GM23338 (cell line): ENCODE data around the gene RRM1. TPM values are rescaled to one million over a fixed set of nuclear protein-coding genes. Genes with fewer than 3 reads are reported as not detected.

Experiments used
- ATAC-seq: fragments of 200-7000 bp; cut with Tn5 transposase; 3 replicates; pipeline ENCODE4 v1.9.1; 2020
- DNase-seq: peaks from one replicate; pipeline ENCODE4 v3.0.0-alpha.2; 2015; ENCODE audit warnings: low spot score
- H2AFZ ChIP-seq: fragments of 200-600 bp; sonication (generic); 2 replicates; pipeline ENCODE4 v1.8.0; 2016; ENCODE audit warnings: antibody characterized with exemption, mild to moderate bottlenecking, moderate library complexity
- H3F3A ChIP-seq: fragments of 200-600 bp; sonication (generic); replicated peaks from 2 replicates; pipeline ENCODE4 v1.8.0; 2017; ENCODE audit warnings: antibody characterized with exemption, mixed run types, low read depth
- H3K27ac ChIP-seq: fragments of 200-600 bp; sonication (generic); 2 replicates; pipeline ENCODE4 v1.6.1; 2016; ENCODE audit warnings: low read depth
- H3K27me3 ChIP-seq: fragments of 200-600 bp; sonication (generic); 2 replicates; pipeline ENCODE4 v1.8.0; 2016; ENCODE audit warnings: mild to moderate bottlenecking, mixed run types, moderate library complexity; ENCODE audit not compliant: insufficient read depth
- H3K36me3 ChIP-seq: fragments of 200-600 bp; sonication (generic); 2 replicates; pipeline ENCODE4 v1.8.0; 2016; ENCODE audit warnings: mild to moderate bottlenecking; ENCODE audit not compliant: insufficient read depth
- H3K4me1 ChIP-seq: fragments of 200-600 bp; sonication (generic); 2 replicates; pipeline ENCODE4 v1.8.0; 2016; ENCODE audit warnings: mild to moderate bottlenecking, moderate library complexity; ENCODE audit not compliant: insufficient read depth
- H3K4me2 ChIP-seq: fragments of 200-600 bp; sonication (generic); 2 replicates; pipeline ENCODE4 v1.7.1; 2017; ENCODE audit warnings: mixed run types
- H3K4me3 ChIP-seq: fragments of 200-600 bp; sonication (generic); 2 replicates; pipeline ENCODE4 v1.6.1; 2016; ENCODE audit warnings: mixed run types
- H3K79me2 ChIP-seq: fragments of 200-600 bp; sonication (generic); replicated peaks from 2 replicates; pipeline ENCODE4 v1.8.0; 2017; ENCODE audit warnings: mild to moderate bottlenecking; ENCODE audit not compliant: insufficient read depth
- H3K9me2 ChIP-seq: fragments of 200-600 bp; sonication (generic); 2 replicates; pipeline ENCODE4 v1.8.0; 2017; ENCODE audit not compliant: insufficient read depth
- H4K20me1 ChIP-seq: fragments of 200-600 bp; sonication (generic); replicated peaks from 2 replicates; pipeline ENCODE4 v1.8.0; 2017; ENCODE audit warnings: mild to moderate bottlenecking; ENCODE audit not compliant: insufficient read depth
- H3K27ac Mint-ChIP-seq: 2 replicates; pipeline ENCODE4 v1.8.0; 2020; ENCODE audit warnings: inconsistent platforms, mild to moderate bottlenecking, moderate library complexity, mixed read lengths
- H3K27me3 Mint-ChIP-seq: 3 replicates; pipeline ENCODE4 v1.8.0; 2022; ENCODE audit warnings: low read depth, mild to moderate bottlenecking, moderate library complexity, mixed read lengths, inconsistent platforms; ENCODE audit not compliant: insufficient read depth, poor library complexity
- H3K36me3 Mint-ChIP-seq: 3 replicates; pipeline ENCODE4 v1.8.0; 2021; ENCODE audit warnings: low read depth, mild to moderate bottlenecking, inconsistent platforms, moderate library complexity, mixed read lengths
- H3K4me1 Mint-ChIP-seq: 3 replicates; pipeline ENCODE4 v1.8.0; 2020; ENCODE audit warnings: mild to moderate bottlenecking, inconsistent platforms, mixed read lengths
- H3K4me3 Mint-ChIP-seq: 3 replicates; pipeline ENCODE4 v1.8.0; 2021; ENCODE audit warnings: moderate library complexity, mild to moderate bottlenecking, inconsistent platforms, mixed read lengths
- H3K9me3 Mint-ChIP-seq: 3 replicates; pipeline ENCODE4 v1.8.0; 2020; ENCODE audit warnings: moderate library complexity, mild to moderate bottlenecking, inconsistent platforms, mixed read lengths
- CREB1 ChIP-seq: fragments of 250-450 bp; sonication (Bioruptor Pico); IDR thresholded peaks from 2 replicates; pipeline ENCODE4 v1.5.0; 2020; ENCODE audit warnings: low read depth, mild to moderate bottlenecking, moderate library complexity
- CTCF ChIP-seq, 2 experiments: fragments of 200-600 bp in 1 of 2; sonication (generic) in 1 of 2; conservative IDR thresholded peaks; 2 replicates each; pipeline versions ENCODE4 v1.5.1 to v1.6.1; 2016 to 2017; ENCODE audit warnings: antibody characterized with exemption in 2 of 2, low read depth in 2 of 2, mild to moderate bottlenecking in 2 of 2, moderate library complexity in 1 of 2
- ETS1 ChIP-seq: IDR thresholded peaks from 2 replicates; pipeline ENCODE4 v1.6.1; 2016; ENCODE audit warnings: antibody characterized with exemption
- EZH2phosphoT487 ChIP-seq: fragments of 200-600 bp; sonication (generic); IDR thresholded peaks from one replicate; pipeline ENCODE4 v1.8.1; 2018; ENCODE audit warnings: antibody characterized with exemption; ENCODE audit not compliant: unreplicated experiment
- POLR2AphosphoS5 ChIP-seq: IDR thresholded peaks from 2 replicates; pipeline ENCODE4 v1.6.1; 2016; ENCODE audit warnings: antibody characterized with exemption, low read depth
- STAT1 ChIP-seq: IDR thresholded peaks from one replicate; pipeline ENCODE4 v1.6.1; 2016; ENCODE audit warnings: antibody characterized with exemption; ENCODE audit not compliant: unreplicated experiment
- ZNF114 ChIP-seq: fragments of 250-450 bp; sonication (Bioruptor Pico); IDR thresholded peaks from 2 replicates; pipeline ENCODE4 v1.5.0; 2020; ENCODE audit warnings: mild to moderate bottlenecking, moderate library complexity
- polyA plus RNA-seq: library from polyadenylated mRNA; unstranded; fragments of >200 nt; fragmentation: Nextera tagmentation; extraction: Ambion mirVana; gene quantifications from 2 replicates; pipeline ENCODE4 v1.2.1, GENCODE V29; 2016
- total RNA-seq: library from RNA; depleted of rRNA; stranded (reverse); fragments of >200 nt; shearing (Covaris generic); gene quantifications from 2 replicates; pipeline ENCODE4 v1.2.3, GENCODE V29; 2014
- TF ChIP-seq, protein P1 (sequence below): IDR thresholded peaks from one replicate; pipeline ENCODE4 v1.6.1; 2018; ENCODE audit warnings: antibody characterized with exemption; ENCODE audit not compliant: unreplicated experiment

RRM1 gene
- total and polyA plus RNA-seq, 2 experiments from 2014 or later = 47.3 to 96.8 TPM

DNA sequence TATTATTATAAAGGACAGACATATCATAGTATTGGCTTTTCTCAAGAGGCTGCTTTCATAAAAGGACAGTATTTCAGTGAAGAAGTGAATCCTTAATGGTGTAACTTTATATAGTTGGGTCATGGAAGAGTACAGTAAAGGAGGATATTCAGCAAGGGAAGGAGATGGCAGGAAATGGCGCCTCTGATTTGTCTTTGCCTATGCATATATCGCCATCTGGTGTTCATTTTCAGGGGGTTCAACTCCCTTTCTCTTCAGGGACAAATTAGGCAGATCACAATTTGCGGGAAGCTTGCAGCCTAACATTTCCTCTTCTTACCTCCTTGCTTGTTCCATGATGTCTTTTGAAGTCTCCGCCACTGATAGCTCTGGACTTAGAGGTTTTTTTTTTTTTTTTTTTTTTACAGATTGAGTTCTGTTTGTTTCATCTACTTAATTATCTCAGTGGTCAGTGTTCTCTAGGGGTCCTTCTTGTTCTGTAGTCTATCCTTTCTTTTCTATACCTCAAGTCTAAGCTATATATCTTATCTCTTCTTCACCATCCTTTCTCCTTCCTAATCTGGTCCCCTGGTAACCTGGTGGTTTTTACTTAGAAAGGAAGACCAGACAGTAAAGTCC is 21.8 kb upstream of the RRM1 start:
- H3K4me3 Mint-ChIP-seq = no peak overlapping the region
- Histone ChIP-seq H2AFZ (no peak overlapping the region), H3K79me2 (no peaks in the 10 kb centered on the region), H3K27ac (no peak overlapping the region), H3K9me2 (no peaks in the 10 kb centered on the region), H3K4me3 (no peak overlapping the region), H3F3A (no peaks in the 10 kb centered on the region), H3K4me1 (no peaks in the 10 kb centered on the region), H3K4me2 (no peak overlapping the region), H3K27me3 (no peaks in the 10 kb centered on the region), H4K20me1 (no peaks in the 10 kb centered on the region), H3K36me3 (no peaks in the 10 kb centered on the region)
- TF ChIP-seq ETS1 = 0 out of 2 replicates have a peak, but pooled peaks have one; percentile 31
- TF ChIP-seq POLR2AphosphoS5 = no peak
- TF ChIP-seq CTCF (conservative IDR thresholded peaks at IDR 0.05; ENCODE audit: low read depth in 2 of 2) = peak; percentile 87 to 97
- H3K27me3 Mint-ChIP-seq = peaks cover 4% of the 10 kb centered on the region
- H3K27ac Mint-ChIP-seq = no peak overlapping the region
- ATAC-seq = peak; percentile 95
- no peaks in the 10 kb centered on the region for H3K36me3 Mint-ChIP-seq
- no peaks in the 10 kb centered on the region for H3K9me3 Mint-ChIP-seq
- peak; percentile 87 for DNase-seq
- peaks cover 6% of the 10 kb centered on the region; the same call in 2 of the 3 replicates for H3K4me1 Mint-ChIP-seq

DNA sequence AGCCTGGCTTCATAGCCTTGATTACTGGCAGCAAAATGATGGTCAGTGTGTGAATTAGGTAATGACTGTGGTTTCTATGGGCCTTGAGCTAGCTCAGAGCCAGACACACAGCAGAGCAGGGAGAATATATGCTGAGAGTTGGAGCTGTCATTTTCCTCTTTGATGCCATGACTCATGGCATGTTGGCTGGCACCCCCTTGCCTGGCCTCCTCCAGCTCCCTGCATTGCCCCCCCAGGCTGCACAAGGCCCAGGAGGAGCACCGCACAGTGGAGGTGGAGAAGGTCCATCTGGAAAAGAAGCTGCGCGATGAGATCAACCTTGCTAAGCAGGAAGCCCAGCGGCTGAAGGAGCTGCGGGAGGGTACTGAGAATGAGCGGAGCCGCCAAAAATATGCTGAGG is 20.3 kb upstream of the RRM1 start:
- no peaks in the 10 kb centered on the region for H3K79me2 ChIP-seq
- H3K4me3 Mint-ChIP-seq = no peak overlapping the region
- DNase-seq (no peak), ATAC-seq (no peak)
- H3K27me3 ChIP-seq = no peaks in the 10 kb centered on the region
- no peaks in the 10 kb centered on the region for H3K36me3 ChIP-seq
- H3K4me3 ChIP-seq = no peak overlapping the region
- no peaks in the 10 kb centered on the region for H3K36me3 Mint-ChIP-seq
- no peaks in the 10 kb centered on the region for H3K9me2 ChIP-seq
- H3F3A ChIP-seq = no peaks in the 10 kb centered on the region
- no peak overlapping the region for H3K27ac Mint-ChIP-seq
- H3K9me3 Mint-ChIP-seq = no peaks in the 10 kb centered on the region
- H3K4me1 ChIP-seq = no peaks in the 10 kb centered on the region
- no peak overlapping the region for H2AFZ ChIP-seq
- H4K20me1 ChIP-seq = no peaks in the 10 kb centered on the region
- no peak overlapping the region for H3K27ac ChIP-seq
- peaks cover 4% of the 10 kb centered on the region for H3K27me3 Mint-ChIP-seq
- H3K4me1 Mint-ChIP-seq = peaks cover 6% of the 10 kb centered on the region; the same call in 2 of the 3 replicates
- no peak overlapping the region for H3K4me2 ChIP-seq
- TF ChIP-seq CREB1 (CRISPR knock-in tag) (no peak), EZH2phosphoT487 (no peak), ETS1 (no peak), STAT1 (no peak), ZNF114 (CRISPR knock-in tag) (no peak)
- TF ChIP-seq, protein P1, sequence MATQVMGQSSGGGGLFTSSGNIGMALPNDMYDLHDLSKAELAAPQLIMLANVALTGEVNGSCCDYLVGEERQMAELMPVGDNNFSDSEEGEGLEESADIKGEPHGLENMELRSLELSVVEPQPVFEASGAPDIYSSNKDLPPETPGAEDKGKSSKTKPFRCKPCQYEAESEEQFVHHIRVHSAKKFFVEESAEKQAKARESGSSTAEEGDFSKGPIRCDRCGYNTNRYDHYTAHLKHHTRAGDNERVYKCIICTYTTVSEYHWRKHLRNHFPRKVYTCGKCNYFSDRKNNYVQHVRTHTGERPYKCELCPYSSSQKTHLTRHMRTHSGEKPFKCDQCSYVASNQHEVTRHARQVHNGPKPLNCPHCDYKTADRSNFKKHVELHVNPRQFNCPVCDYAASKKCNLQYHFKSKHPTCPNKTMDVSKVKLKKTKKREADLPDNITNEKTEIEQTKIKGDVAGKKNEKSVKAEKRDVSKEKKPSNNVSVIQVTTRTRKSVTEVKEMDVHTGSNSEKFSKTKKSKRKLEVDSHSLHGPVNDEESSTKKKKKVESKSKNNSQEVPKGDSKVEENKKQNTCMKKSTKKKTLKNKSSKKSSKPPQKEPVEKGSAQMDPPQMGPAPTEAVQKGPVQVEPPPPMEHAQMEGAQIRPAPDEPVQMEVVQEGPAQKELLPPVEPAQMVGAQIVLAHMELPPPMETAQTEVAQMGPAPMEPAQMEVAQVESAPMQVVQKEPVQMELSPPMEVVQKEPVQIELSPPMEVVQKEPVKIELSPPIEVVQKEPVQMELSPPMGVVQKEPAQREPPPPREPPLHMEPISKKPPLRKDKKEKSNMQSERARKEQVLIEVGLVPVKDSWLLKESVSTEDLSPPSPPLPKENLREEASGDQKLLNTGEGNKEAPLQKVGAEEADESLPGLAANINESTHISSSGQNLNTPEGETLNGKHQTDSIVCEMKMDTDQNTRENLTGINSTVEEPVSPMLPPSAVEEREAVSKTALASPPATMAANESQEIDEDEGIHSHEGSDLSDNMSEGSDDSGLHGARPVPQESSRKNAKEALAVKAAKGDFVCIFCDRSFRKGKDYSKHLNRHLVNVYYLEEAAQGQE = no peak
